GM19328 (cell line): ENCODE data around the gene OR2T10.
"Not testable (repeated sequence)": the region's sequence is repeated elsewhere in the genome, so short reads cannot be mapped to it uniquely, and the experiment has no call there.

Experiments
- ATAC-seq: cut with Tn5 transposase; IDR thresholded peaks from one replicate; pipeline ENCODE4 v1.9.1; 2021; ENCODE audit warnings: mild to moderate bottlenecking, moderate library complexity; ENCODE audit not compliant: unreplicated experiment

OR2T10 gene

GRCh38 chr1:248596615-248597014 lies 885 bp downstream of the OR2T10 start:
- ATAC-seq: no peak

- no peak for ATAC-seq
These were observed 4.3 kb downstream of the OR2T10 start for GRCh38 chr1:248593226-248593625.

GRCh38 chr1:248592655-248593054 lies 4.8 kb downstream of the OR2T10 start:
- no peak for ATAC-seq

- ATAC-seq: no peak
These were observed 7.4 kb downstream of the OR2T10 start for GRCh38 chr1:248590055-248590454.

GRCh38 chr1:248589334-248589733 lies 8.2 kb downstream of the OR2T10 start:
- ATAC-seq: no peak

- no peak for ATAC-seq
These were observed 12.2 kb downstream of the OR2T10 start for GRCh38 chr1:248585266-248585665.

GRCh38 chr1:248576260-248576980 lies 21.1 kb downstream of the OR2T10 start:
- no peak for ATAC-seq

GRCh38 chr1:248574657-248575056 lies 22.8 kb downstream of the OR2T10 start, which contains the start of gene OR2T34:
TSS of gene OR2T34 (minus strand) at chr1:248574757. CDS start at chr1:248574757, 0 bp downstream.
- not testable (repeated sequence) for ATAC-seq

GRCh38 chr1:248573856-248574255 lies 23.6 kb downstream of the OR2T10 start:
- ATAC-seq: not testable (repeated sequence)

- peak; percentile 84 for ATAC-seq
These were observed 25.5 kb downstream of the OR2T10 start for GRCh38 chr1:248572049-248572448.

GRCh38 chr1:248570811-248571210 lies 26.7 kb downstream of the OR2T10 start:
- not testable (repeated sequence) for ATAC-seq

GRCh38 chr1:248569049-248569448 lies 28.5 kb downstream of the OR2T10 start:
- not testable (repeated sequence) for ATAC-seq

- not testable (repeated sequence) for ATAC-seq
These were observed 31.7 kb downstream of the OR2T10 start for GRCh38 chr1:248565530-248566373.

GRCh38 chr1:248562672-248563071 lies 34.8 kb downstream of the OR2T10 start, which contains the start of gene OR2T29:
TSS of gene OR2T29 (minus strand) at chr1:248562772. CDS start at chr1:248559491, 3,281 bp downstream.
- not testable (repeated sequence) for ATAC-seq

- not testable (repeated sequence) for ATAC-seq
These were observed 46.5 kb downstream of the OR2T10 start for GRCh38 chr1:248551027-248551426.

GRCh38 chr1:248547383-248547782 lies 50.1 kb downstream of the OR2T10 start:
- ATAC-seq: not testable (repeated sequence)
